COLO668 (cell line): ENCODE results near the gene ALDH1L1.

ENCODE experiments used
- DNase-seq: peaks from one replicate; lab custom pipeline; 2025; ENCODE audit not compliant: unreplicated experiment; lab: John Stamatoyannopoulos, UW

ALDH1L1 gene

GRCh38 chr3:126197343-126197742, 17.0 kb upstream of the ALDH1L1 start:
- DNase-seq = no peak

GRCh38 chr3:126194713-126195305, 14.4 kb upstream of the ALDH1L1 start:
- DNase-seq = no peak

DNA sequence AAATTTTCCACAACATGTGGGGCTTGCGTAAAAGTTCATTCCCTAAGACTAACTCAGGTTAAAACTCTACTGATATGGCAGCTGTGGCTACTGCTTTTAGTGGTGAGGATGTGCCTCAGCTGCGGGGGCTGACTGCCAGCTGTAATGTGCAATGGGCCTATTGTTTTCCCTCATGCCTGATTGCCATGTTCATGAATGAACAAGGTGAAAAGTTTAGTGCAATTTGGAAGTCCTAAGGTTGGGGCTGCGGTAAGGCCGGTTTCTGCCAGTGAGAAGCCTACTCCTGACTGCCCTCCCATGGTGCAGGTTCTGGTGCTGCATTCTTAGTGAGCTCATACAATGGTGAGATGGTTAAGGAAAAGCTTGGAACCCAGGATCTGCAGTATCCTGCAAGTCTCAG, 10.9 kb upstream of the ALDH1L1 start:
- DNase-seq = no peak

DNA sequence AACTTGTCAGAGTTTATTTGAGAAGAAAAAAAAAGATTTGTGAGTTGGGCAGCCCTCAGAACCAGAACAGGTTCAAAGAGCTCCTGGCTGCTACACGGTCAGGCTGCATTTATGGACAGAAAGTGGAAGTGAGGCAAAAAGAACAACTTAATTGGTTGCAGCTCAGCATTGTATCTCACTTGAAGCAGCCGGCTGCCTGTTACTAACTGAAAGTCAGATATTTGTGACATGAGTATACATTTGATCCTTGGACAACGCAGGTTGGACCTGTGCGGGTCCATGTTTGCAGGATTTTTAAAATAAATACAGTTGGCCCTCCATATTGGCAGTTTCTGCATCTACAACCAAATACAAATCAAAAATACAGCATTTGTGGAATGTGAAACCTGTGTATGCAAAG, 7.5 kb upstream of the ALDH1L1 start:
- DNase-seq = no peak

DNA sequence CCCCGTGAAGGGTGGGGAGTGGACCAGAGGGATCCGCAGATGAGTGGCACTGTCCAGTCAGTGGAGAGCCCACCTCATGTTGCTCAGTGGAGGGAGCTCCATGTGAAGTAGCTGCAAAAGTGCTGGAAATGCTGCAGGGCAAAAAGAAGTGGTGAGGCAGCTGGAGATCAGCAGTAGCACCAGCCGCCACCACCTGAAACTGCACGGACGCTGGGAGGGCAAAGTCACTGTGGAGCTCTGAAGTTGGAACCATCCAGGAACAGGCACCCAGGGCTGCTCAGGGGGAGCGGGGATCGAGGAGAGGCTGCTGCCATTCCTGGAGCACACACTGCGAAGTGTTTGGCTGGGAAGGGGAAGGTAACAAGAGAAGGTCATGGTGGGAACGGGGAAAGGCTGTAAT, 6.4 kb upstream of the ALDH1L1 start:
- DNase-seq = no peak

DNA sequence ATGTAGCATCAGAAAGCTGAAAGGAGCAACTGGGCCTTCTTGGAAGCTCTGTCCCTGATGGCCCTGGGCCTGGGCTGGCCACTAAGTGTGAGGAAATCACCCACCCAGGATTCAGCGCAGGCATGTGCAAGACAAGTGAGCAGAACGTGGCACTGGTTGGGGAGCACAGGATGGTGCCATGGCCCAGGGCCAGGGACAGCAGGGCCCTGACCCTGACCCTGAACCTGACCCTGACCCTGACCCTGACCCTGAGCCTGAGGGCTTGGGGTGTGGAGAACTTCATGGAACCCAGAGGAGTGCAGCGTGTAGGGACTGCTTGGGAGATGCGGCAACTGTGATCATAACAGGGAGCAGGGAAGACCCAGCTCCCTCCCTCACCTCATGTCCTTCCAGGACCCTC, 5.9 kb upstream of the ALDH1L1 start:
- DNase-seq = no peak

DNA sequence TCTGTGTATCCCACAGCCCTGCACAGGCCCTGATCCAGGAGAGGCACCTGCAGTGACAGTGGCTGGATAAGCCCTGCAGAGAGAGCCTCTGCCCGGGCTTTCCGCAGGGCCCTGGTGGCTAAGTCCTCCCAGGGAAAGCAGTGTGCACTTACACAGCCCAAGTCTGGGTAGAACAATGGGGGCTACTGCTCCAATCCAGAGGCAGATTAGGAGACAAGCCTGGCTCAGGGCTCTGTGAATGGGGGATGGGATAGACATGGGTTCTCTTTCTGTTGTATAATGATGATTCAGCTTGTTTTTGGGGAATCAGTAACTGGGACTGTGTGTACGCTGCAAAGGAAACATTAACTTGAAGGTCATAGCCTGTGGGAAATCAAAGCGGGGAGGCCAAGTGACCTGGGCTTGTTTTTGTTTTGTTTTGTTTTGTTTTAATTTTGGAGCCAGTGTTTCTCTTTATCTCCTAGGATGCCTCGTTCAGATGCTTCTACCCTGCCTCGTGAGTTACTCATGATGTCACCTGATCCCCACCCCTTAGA, 4.1 kb upstream of the ALDH1L1 start:
- DNase-seq = no peak

- no peak for DNase-seq
Measured at GRCh38 chr3:126181398-126181725, 976 bp upstream of the ALDH1L1 start.

GRCh38 chr3:126179825-126180476, 435 bp downstream of the ALDH1L1 start:
- DNase-seq = no peak

GRCh38 chr3:126170073-126170777, 10.2 kb downstream of the ALDH1L1 start:
- DNase-seq = no peak

GRCh38 chr3:126167566-126167965, 12.8 kb downstream of the ALDH1L1 start:
- DNase-seq = no peak

- no peak for DNase-seq
Measured at GRCh38 chr3:126166009-126166408, 14.4 kb downstream of the ALDH1L1 start.

DNA sequence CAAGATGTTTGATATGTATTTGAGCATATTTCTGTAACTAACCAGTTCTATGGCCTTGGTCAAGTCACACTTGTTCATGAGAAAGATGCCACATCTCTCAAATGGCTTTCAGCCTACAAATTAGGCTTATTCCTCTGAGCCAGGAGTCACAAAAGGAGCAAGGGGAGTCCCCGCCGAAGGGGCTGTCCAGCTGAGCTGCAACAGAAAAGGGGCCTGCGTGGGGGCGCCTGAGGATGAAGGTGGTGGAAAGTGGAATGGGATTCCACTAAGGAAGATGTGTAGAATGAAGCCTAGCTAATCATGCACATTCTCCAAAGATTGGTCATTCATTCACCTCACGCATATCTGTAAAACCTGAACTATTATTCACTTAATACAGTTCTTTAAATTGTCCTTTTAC, 19.1 kb downstream of the ALDH1L1 start:
- DNase-seq = no peak

DNA sequence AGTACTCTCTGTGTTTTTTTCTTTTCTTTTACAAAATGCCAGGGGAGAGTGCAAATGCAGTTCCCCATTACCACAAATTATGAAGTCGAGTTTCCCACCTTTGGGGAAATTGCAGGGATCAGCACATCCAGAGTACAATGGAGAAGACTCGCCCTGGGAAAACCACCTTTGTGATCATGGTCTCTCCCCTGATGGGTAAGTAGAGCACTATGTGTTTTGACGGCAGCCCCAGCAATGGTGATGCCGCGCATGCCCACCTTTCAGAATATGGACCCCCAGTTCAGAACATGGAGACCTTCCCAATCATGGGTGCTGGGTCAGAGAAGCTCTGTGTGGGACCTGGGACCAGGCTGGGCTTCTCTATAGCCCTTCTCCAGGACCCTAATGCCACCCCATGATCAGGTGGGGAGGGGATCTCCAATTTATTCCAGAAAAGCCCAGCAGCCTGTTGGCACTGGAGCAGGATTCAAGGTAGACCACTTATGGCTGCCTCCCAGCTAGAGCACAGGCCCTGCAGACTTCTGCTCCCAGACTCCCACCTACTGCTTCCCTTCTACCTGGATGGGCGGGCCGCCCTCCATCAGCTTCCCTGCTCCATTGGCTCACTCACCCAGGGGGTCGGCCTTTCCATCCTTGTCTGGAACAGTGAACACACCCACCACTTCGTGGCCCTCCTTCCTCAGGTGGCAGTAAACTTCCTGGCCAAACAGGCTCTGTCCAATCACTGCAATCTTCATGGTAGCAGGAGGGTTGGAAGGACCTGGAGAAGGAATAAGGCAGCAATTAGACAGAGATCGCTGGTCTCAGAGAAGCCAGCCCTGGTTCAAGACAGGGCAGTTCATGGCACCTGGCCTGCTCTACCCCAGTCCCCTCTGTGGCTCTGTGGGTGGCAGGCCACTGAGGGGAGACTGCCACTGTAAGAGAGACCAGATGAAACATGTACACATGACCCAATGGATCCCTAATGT, 19.9 kb downstream of the ALDH1L1 start:
- DNase-seq = no peak

DNA sequence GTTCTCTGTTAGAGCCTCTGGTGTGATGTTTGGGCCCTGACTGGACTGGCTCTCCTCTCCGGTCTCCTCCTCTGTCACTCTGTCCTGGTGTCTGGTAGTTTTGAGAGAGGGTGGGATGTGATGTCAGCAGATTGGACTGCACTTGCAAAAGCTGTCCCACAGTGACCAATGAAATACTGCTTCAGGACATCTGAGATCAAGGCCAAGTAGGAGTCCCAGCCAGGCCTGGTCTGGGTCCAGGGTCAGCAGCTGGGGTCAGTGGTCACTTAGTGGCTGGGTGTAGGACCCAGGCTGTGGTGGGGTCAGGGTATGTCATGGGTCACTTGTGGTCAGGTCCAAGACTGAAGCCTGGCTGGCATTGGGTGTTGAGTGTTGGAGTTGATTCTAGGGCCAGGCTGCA, 20.9 kb downstream of the ALDH1L1 start:
- no peak for DNase-seq

DNA sequence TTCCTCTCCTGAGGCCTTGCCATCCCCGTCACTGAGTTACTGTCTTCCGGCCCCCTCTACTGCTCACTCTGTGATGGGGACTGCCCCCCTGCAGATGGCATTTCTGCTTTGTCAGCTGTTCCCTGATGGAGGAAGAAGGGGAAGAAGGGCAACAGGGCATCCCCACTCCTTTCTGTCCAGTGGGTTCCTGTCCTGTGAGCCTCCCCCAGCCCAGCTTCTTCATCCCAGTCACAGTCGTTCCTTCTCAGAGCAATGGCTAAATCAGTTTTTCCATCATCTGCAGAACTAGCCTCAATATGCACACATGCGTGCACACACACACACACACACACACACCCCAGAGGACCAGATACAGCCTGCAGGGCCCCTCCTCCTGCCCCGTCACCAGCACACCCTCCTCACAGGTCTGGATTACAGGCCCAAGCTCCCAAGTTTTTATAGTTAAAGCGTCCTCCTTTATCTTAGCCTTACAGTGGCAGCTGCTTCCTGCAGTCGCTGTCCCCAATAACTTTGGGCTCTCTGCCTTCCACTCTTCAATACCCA, 21.4 kb downstream of the ALDH1L1 start:
- DNase-seq = no peak

GRCh38 chr3:126158016-126158911, 22.1 kb downstream of the ALDH1L1 start:
- DNase-seq = no peak

GRCh38 chr3:126157083-126157768, 23.2 kb downstream of the ALDH1L1 start:
- DNase-seq = no peak

DNA sequence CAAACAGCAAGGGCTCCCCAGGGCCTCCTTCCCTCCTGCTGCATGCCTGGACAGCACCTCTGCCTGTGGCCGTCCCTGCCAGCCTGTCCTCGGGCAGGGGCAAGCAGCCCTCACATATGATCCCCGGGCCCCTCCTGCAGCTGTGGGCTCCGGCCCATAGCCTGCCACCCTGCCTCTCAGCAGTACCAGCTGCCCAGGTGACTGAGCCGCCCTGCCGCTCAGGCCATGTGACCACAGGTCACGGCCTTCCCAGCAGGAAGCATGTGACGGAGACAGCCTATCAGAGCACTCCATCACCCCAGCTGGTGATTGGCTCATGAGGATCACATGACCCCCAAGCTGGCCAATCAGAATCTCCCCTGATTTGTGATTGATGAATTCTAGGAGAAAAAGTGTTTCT, 23.9 kb downstream of the ALDH1L1 start:
- no peak for DNase-seq
